Inflammatory macrophage treated with lipopolysaccharide for 1 hour (primary cell): Measurements from ENCODE around the gene SLAMF8.

ENCODE experiments used
- DNase-seq, 2 donors: peaks; one replicate each; pipeline ENCODE4 v3.0.0-alpha.2; 2020 to 2022

Gene SLAMF8

DNA sequence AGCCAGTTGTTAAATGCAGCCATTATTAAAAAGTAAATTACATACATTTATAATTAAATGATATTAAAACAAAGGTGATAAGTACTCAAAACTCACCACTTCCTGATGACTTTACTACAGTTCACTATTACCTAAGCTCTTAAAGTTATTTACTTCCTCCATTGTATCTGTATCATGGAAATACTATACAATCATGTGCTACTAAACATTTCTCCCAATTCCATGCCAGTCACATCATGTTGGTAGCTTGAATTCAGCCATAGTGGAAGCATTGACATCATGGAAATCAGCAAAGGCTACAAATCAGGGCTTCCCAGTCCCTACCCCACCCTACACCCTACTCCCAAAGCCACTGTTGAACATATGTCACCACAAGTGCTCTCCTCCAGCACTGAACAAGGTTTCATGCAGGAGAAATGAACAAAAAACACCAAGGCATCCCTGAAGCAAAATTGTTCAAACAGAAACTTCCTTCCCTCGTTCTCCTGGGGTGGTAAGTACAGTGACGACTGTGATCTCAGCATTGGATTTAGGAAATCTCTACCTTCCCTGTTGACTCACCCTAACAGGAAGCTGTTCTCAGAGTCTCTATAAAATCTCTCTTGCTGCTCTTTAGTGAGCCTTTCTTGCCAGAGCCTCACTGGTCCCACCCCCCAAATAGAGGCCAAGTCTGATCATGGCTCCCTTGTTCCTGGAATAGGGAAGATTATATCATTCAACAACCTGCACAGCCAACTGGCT, 23.1 kb downstream of the SLAMF8 start:
- DNase-seq, result peak; percentile 71 to 79

DNA sequence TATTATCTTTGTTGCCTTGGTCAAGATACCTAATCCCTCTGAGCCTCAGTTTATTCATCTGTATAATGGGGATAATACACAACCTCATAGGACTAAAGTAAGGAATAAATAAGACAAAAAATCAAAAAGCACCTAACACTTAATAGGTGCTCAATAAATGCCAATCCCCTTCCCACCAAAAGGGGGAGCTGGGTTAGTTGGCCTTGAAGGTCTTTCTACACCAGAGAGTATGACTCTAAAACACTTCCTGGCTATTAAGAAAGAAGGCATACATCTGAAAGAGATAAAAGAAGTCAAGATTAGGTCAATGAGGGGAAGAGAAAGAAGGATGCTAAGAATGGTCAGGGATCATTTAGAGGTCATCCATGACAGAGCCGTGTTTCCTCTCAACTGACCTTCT, 24.7 kb downstream of the SLAMF8 start:
- peak in 1 of 2 donors; percentile 24 for DNase-seq

DNA sequence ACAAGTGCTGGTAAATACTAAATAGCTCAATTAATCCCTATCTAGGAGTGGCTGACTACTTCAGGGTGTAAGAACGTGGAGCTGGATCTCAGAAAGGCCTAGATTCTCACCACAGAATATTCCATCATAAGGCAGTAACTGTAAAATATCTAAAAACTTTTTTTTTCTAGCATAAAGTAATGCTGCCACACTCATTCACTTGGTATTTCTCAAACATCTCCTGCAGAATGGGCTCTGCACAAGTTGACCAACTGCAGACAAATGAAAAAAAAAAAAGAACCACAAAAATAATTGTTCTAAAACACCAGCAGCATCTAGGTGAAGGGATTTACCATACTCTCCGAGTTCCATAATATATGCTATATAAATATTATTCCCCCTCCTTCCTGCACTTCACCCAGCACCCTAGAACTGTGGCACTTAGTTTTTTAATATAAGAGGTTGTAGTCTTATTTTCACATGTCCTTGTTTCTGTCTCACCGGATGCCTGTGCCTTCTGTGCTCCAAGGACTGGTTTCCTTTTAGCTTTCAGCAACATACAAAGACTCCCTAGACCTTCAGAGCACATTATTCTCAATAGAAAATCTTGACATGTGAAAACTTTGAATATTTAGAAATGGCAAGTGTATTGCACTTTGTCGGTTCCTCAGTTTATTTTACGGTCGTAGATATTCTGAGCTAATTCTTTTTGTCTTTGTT, 26.9 kb downstream of the SLAMF8 start:
- no peak for DNase-seq

DNA sequence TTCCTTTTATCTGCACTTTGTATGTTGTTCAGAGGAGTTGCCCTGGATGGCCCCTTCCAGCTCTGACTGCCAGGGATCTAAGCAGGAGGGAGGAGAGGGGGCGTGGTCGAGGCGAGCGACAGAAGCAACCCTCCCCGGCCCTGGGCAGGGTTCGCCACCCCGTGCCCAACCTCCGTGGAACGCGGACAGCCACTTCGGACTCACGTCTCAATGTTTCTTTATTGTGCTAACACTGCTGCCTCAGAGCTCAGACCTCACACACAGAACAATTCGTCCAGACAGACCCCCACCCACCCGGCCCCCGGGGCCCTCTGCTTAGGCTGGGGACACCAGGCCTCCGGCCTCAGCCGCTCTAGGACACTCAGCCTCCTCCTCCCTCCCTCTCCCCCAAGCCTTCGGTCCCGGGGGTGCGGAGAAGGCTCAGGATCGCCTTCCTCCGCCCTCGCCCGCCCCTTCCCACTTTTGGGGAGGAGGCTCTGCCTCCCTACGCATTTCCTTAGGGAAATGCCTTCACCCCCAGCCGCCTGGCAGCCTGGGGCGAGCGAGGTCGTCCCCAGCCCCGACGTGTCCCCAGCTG, 27.5 kb downstream of the SLAMF8 start:
- DNase-seq, result no peak

GRCh38 chr1:159854693-159855192, 28.1 kb downstream of the SLAMF8 start:
- DNase-seq, result peak; percentile 58 to 63

DNA sequence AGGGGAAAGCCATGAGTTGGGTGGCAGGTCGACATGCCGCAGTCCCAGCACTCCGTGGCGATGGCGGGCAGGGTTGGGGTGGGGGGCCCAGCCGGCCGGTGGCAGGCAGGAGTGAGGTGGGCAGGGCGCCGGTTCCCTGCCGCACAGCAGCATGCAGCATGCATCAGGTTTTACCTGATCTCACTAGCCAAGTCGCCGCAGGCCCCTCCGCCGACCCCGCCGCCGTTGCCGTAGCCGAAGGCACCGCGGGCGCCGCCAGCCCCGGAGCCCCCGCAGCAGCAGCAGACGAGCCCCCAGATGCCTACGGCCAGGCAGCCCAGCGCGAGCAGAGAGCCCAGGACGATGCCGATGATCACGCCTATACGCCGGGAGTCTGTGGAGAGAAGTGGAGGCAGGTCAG, 29.0 kb downstream of the SLAMF8 start:
- DNase-seq, result no peak

GRCh38 chr1:159856576-159856975, 29.9 kb downstream of the SLAMF8 start:
- DNase-seq, result no peak

DNA sequence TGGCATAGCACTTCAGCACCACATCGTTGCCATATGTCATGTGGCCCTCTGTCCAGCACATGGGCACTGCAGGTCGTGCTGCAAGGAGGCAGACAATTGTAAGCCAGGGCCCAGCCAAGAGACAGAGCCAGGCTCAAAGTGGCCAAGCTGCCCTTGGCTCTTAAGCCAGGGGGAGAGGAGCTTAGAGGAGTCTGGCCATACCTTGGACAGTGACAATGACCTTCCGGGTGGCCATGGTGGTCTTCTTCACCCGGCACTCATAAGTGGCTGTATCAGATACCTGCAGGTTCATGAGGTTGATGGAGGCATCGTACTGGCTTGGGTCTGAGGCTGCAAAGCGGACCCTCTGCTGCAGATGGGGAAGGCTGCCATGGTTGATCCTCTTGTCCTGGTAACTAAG, 31.2 kb downstream of the SLAMF8 start:
- DNase-seq, result no peak

DNA sequence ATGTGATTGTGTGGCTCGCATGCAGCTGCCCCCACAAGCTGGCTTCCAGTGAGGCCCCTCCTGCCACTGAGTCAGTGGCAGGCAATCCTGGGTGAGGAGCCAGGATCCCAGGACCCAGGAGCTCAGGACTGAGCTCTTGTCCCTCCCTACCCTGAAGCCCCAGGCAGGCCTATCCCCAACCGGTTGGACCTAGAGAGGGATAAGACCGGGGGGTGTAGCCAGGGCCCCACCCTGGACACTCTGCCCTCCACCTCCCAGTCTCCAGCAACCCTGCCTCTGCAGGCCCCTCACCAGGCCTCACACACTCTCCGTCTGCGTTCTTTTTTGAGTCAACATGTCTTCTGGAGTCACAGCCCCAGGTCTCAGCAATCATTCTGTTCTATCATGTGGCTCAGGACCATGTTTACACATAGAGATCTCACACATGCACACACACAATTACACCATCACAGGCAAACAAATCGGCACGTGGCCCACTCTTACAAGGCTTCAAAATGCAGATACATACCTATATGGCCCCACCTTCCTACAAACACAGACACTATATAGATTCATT, 33.2 kb downstream of the SLAMF8 start:
- DNase-seq, result no peak

DNA sequence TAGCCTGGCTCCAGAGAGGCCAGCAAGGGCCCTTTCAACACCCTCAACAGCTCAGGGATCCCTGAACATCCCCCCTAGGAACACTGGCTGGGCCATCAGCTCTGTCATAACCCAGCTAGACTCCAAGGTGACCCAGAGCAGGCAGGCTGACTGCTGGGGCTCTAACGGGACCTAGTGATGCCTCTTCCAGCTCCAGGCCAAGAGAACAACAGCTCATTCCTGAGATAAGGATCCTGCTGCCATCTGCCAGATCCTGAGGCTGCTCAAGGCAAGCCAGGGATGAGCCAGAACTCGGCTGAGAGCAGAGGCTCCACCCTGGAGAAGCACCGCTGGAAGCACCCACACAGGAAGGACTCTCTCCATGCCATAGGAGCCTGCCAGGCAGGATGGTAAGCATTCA, 33.8 kb downstream of the SLAMF8 start:
- DNase-seq, result no peak

DNA sequence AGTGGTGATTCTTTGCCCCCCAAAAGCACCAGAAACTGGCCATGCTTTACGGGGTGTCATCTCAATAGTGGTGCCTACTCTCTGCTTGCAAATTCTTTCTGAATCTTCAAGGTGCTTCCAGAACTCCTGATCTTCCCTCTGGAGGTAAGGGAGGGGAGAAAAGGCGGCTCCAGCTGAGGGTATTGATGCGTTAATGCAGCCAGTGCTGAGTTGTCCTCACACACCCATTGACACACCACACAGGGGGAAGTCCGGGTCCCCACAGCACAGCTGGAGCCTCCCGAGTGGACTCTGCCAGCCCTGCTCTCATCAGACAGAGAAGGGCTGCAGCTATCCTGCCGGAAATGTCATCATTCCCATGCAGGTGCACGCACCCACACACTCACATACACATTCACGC, 34.5 kb downstream of the SLAMF8 start:
- DNase-seq, result no peak

- no peak for DNase-seq
Observed at GRCh38 chr1:159862031-159862430, 35.4 kb downstream of the SLAMF8 start.

- no peak for DNase-seq
Observed at GRCh38 chr1:159862557-159862956, 35.9 kb downstream of the SLAMF8 start, which contains the start of gene VSIG8. Gene VSIG8, minus strand, starts transcription at chr1:159862657. Its CDS starts 136 bp downstream, at chr1:159862521.

DNA sequence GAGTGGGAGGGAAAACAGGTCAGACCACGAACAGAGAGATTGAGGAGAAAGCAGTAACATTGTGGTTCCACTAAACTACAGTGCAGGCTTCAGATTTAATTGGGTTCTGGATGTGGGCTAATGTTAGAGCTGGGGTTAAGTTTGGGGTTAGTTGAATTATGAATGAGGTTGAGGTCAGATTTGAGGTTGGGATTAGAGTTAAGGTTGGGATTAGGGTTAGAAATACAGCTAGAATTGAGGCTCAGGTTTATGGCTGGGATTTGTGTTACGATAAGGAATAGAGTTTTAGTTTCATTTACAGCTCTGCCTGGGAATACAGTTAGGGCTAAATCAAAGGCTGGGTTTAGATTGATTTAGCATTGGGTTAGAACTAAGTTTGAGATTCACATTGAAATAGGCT, 37.6 kb downstream of the SLAMF8 start:
- DNase-seq, result no peak

DNA sequence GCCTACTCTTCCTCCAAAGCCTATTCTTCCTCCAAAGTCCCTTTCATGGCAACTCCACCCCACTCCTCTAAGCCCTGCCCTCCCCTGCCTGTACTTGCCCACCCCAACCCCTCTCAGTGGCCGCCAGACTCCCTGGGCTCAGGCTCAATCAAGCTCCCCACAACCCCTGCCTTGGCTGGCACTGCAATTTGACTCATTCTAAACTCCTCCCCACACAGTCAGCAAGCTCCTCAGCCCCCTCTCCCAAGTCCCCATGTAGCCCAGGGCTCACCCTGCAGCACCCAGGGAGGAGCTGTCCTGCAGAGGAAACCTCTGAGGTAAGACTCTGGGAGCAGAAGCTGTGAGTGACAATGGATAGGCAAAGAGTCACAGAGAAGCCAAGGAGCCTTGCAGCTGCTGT, 39.4 kb downstream of the SLAMF8 start:
- DNase-seq, result no peak

DNA sequence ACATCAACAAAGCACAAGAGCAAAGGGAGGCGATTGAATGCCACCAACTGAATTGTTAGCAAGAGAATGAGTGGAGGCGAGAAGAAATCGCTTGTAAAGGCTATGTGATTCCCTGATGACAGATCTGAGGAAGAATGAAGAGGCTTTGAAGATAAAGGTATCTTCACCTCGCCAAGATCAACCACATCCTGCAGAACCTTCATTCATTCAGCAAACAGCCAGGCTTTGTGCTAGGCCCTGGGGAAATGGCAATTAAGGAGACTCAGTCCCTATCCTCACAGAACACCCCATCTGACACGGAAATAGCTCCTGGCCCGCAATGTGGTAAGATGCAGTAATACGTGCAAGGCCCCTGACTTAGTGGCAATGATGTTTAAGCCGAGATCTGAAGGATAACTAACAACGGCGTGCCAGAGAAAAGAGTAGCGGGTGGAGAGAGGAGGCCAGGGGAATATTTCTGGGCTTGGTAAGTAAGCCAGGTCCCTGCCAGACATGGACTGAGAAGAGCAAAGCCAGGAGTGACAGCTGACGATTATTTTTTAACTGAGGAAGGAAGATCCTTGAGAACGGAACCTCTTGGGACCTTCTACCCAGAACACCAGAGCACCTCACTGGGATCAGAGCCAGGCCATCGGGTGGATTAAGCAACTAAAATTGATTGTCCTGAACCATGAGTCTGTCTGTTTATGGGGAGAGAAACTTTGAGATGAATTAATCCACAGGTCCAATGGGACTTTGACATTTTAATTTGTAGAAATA, 40.4 kb downstream of the SLAMF8 start:
- DNase-seq, result no peak

DNA sequence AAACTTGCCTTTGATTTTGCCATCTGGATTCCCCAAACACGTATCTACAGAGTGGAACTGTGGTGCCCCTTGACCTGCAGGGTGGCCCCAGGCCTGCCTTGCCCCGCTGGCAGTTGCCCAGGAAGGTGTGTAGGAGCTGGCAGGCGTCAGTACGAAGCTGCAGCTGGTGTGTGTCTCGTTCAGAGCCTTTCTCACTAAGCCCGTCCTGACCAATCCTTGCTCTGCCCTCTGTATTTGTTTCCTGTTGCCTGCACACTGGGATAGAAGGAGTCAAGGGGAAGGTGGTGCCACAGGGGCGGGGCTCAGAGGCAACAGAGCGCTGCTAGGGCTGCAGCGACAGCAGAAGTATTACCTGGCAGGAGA, 41.0 kb downstream of the SLAMF8 start:
- no peak for DNase-seq

GRCh38 chr1:159868766-159869165, 42.1 kb downstream of the SLAMF8 start:
- no peak for DNase-seq

DNA sequence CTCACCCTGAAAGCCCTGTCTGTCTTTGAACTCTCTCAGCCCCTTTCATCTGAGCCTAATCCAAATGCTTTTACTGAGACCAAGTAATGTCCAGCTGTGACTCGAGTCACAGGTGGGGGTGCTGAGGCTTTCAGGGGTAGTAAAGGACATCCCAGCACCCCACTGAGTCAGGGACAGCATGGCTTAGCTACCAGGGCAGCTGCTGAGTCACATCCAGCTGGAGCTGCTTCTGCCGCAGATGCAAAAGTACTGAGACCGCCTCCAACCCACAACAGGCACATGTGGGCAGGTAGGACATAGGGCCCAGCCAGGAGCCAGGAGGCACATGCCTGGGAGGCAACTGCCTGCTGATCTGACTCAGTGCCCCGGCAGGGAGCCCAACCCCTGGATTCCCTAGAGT, 42.5 kb downstream of the SLAMF8 start:
- DNase-seq, result no peak

DNA sequence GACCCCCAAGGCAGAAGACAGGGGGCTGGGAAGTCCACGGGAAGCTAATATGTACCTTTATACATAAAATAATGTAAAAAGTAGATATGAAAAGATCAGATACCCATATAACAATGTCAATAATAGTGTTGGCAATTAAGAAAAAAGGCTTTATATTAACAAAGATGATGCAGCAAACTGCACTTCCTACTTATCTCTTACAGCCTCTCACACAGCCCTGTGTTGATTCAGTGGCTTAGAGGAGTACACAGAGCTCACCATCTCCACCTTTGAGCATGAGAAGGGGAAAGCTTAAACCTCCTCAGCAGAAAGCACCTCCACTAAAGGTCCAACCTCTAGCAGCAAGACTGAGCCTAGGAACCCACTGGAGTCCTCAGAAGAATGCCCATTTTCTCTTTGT, 42.9 kb downstream of the SLAMF8 start:
- DNase-seq, result no peak

- DNase-seq, result no peak
Observed at GRCh38 chr1:159870704-159871103, 44.0 kb downstream of the SLAMF8 start.

DNA sequence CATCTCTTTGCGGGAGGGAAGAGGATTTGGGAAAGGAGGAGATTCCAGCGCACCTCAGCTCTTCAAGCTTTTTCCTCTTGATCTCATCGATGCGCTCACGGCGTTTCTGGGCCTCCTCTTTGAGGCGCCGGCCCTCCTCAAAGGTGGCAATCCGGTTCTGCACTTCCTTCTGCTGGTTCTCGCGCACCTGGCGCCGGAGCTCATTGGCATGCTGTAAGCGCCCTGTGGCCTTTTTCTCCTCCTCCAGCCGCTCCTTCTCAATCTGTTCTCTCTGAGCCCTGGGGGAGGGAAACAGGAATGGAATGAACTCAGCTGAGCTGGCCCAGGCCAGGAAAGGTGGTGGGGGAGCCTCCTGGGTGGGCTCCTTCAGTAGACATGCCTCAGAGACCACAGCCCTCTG, 46.2 kb downstream of the SLAMF8 start:
- DNase-seq, result no peak

- no peak for DNase-seq
Observed at GRCh38 chr1:159873530-159874143, 47.0 kb downstream of the SLAMF8 start.
